ENCODE measurements around the gene TBC1D10B.

The TBC1D10B gene

DNA sequence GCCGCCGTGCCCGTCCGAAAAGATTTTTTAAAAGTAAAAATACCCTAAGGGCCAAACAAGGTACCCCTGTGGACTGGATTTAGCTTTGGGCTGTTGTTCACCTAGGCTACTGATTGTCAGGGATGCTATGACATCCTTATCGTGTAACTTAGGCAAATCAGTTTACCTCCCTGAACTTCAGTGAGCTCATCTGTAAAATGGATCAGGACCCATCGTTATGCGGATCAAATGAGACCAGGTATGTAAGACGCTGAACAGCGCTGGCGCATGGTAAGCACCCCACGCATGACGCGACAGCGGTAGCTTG, 36.5 kb upstream of the TBC1D10B start:
- Histone ChIP-seq H3K9ac (ENCODE audit: low read length) (peak overlapping the region; percentile 70), H4K20me1 (ENCODE audit: insufficient read depth, low read length) (no peaks in the 10 kb centered on the region), H3K27me3 (ENCODE audit: low read depth, low read length) (no peaks in the 10 kb centered on the region), H3K27ac (ENCODE audit: low read length) (no peak overlapping the region), H2AFZ (ENCODE audit: low read depth, low read length) (peak overlapping the region; percentile 83), H3K79me2 (ENCODE audit: low read length) (peaks cover 8% of the 10 kb centered on the region; the same call in 1 of the 2 replicates), H3K36me3 (replicated peaks; ENCODE audit: low read depth, low read length) (peaks cover 6% of the 10 kb centered on the region), H3K4me3 (ENCODE audit: low read length) (peak overlapping the region; percentile 94), H3K4me1 (ENCODE audit: low read length) (peaks cover 19% of the 10 kb centered on the region), H3K9me3 (ENCODE audit: insufficient read depth, low read length) (no peaks in the 10 kb centered on the region), H3K4me2 (ENCODE audit: low read length) (peak overlapping the region; percentile 92)
- TF ChIP-seq, protein P1, sequence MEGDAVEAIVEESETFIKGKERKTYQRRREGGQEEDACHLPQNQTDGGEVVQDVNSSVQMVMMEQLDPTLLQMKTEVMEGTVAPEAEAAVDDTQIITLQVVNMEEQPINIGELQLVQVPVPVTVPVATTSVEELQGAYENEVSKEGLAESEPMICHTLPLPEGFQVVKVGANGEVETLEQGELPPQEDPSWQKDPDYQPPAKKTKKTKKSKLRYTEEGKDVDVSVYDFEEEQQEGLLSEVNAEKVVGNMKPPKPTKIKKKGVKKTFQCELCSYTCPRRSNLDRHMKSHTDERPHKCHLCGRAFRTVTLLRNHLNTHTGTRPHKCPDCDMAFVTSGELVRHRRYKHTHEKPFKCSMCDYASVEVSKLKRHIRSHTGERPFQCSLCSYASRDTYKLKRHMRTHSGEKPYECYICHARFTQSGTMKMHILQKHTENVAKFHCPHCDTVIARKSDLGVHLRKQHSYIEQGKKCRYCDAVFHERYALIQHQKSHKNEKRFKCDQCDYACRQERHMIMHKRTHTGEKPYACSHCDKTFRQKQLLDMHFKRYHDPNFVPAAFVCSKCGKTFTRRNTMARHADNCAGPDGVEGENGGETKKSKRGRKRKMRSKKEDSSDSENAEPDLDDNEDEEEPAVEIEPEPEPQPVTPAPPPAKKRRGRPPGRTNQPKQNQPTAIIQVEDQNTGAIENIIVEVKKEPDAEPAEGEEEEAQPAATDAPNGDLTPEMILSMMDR (IDR thresholded peaks at IDR 0.05; ENCODE audit: low read depth, low read length), result no peak
- TF ChIP-seq EZH2phosphoT487 (IDR thresholded peaks at IDR 0.05; ENCODE audit: low read depth), result no peak

DNA sequence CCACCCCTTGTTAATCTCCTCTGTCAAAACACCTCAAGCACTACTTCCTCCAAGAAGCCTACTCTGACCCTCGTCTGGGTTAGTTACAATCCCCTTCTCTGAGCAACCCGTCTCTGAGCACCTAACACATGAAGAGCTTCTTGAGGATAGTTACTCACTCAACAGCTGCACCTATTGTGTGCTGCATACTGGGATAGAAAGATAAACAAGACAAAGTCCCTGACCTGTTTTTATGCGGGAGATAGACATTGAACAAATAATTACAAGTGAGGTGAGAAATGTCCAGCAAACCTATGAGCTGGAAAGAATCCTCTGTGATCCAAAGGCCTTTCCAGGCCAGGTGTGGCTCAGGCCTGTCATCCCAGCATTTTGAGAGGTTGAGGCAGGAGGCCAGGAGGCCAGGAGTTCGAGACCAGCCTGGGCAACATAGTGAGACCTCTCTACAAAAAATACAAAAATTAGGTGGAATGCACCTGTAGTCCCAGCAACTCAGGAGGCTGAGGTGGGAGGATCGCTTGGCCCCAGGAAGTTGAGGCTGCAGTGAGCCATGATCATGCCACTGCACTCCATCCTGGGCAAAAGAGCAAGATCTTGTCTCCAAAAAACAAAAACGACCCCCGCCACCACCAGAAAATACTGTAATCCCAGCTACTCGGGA, 31.6 kb upstream of the TBC1D10B start:
- Histone ChIP-seq H3K4me1 (ENCODE audit: low read length) (peaks cover 11% of the 10 kb centered on the region; the same call in 1 of the 2 replicates), H3K4me2 (ENCODE audit: low read length) (no peak overlapping the region), H4K20me1 (ENCODE audit: insufficient read depth, low read length) (no peaks in the 10 kb centered on the region), H3K36me3 (replicated peaks; ENCODE audit: low read depth, low read length) (no peaks in the 10 kb centered on the region), H3K27ac (ENCODE audit: low read length) (no peak overlapping the region), H3K9ac (ENCODE audit: low read length) (no peak overlapping the region), H3K9me3 (ENCODE audit: insufficient read depth, low read length) (no peaks in the 10 kb centered on the region), H3K27me3 (ENCODE audit: low read depth, low read length) (no peaks in the 10 kb centered on the region), H2AFZ (ENCODE audit: low read depth, low read length) (no peak overlapping the region), H3K4me3 (ENCODE audit: low read length) (no peak overlapping the region), H3K79me2 (ENCODE audit: low read length) (no peaks in the 10 kb centered on the region)
- TF ChIP-seq, protein P1 (IDR thresholded peaks at IDR 0.05; ENCODE audit: low read depth, low read length), result no peak
- TF ChIP-seq EZH2phosphoT487 (IDR thresholded peaks at IDR 0.05; ENCODE audit: low read depth), result no peak

DNA sequence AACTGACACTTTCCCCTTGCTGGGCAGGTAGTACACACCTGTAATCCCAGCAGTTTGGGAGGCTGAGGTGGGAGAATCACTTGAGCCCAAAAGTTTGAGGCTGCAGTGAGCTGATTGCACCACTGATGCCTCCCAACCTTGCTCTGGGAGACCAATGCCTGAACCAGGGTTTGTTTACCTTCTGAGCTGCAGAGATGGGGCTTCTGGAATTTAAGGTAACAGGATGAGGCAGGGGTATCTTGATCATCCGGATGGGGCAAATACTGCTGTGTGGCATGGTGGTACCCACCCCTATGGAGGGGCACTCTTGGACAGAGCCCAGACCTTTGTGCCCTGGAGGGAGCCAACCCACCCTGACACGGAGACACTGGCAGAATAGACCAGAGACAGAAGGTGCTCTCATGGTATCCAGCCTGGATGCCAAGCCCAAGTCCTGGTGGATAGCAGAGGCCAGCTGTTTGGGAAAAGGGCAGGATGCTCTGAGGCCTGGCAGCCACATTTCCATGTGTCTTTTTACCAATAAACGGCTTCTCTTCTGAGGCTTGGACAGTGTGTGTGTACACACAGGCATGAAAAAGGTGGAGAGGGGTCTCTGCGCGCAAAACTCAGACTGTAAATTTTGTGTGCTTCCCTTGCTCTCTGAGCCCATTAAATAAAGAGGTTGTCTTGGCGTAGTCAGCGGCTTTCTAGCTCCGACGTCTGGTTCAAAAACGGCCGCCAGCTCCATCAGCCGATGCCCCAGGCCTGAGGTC, 29.3 kb upstream of the TBC1D10B start:
- Histone ChIP-seq H3K9me3 (ENCODE audit: insufficient read depth, low read length) (no peaks in the 10 kb centered on the region), H4K20me1 (ENCODE audit: insufficient read depth, low read length) (no peaks in the 10 kb centered on the region), H3K79me2 (ENCODE audit: low read length) (peaks cover 8% of the 10 kb centered on the region), H3K4me1 (ENCODE audit: low read length) (peaks cover 13% of the 10 kb centered on the region), H3K27me3 (ENCODE audit: low read depth, low read length) (no peaks in the 10 kb centered on the region), H3K9ac (ENCODE audit: low read length) (peak overlapping the region; percentile 69), H3K4me2 (ENCODE audit: low read length) (peak overlapping the region; percentile 87), H3K4me3 (ENCODE audit: low read length) (peak overlapping the region; percentile 82), H3K36me3 (replicated peaks; ENCODE audit: low read depth, low read length) (no peaks in the 10 kb centered on the region), H3K27ac (ENCODE audit: low read length) (no peak overlapping the region), H2AFZ (ENCODE audit: low read depth, low read length) (peak overlapping the region; percentile 79; the same call in 1 of the 2 replicates)
- TF ChIP-seq, protein P1 (IDR thresholded peaks at IDR 0.05; ENCODE audit: low read depth, low read length), result no peak
- TF ChIP-seq EZH2phosphoT487 (IDR thresholded peaks at IDR 0.05; ENCODE audit: low read depth), result no peak

DNA sequence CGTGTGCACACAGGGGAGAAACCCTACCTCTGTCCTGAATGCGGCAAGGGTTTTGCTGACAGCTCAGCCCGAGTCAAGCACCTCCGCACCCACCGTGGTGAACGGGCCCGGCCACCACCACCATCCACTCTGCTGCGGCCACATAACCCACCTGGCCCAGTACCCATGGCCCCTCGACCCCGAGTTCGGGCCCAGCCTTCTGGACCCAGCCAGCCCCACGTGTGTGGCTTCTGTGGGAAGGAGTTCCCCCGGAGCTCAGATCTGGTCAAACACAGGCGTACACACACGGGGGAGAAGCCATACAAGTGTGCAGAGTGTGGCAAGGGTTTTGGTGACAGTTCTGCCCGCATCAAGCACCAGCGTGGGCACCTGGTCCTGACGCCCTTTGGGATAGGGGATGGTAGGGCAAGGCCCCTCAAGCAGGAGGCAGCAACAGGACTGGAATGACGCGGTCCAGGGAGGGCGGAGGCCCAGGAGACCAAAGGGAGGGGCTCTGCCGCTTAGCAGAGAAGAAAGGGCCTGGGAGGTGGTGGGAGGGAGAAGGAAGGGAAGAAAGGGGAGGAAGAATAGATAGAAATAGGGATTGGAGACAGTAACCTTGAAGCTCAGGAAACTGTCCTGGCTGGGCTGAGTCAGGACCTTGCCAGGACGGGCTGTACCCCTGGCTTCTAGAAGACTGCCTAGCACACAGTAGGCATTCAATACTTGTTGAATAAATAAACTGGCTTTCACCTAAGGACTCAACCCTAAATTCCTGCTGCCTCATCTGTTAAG, 28.6 kb upstream of the TBC1D10B start:
- H3K4me3 ChIP-seq (ENCODE audit: low read length), result no peak overlapping the region
- no peaks in the 10 kb centered on the region for H3K36me3 ChIP-seq (replicated peaks; ENCODE audit: low read depth, low read length)
- peaks cover 8% of the 10 kb centered on the region for H3K79me2 ChIP-seq (ENCODE audit: low read length)
- H3K4me1 ChIP-seq (ENCODE audit: low read length), result peaks cover 18% of the 10 kb centered on the region
- no peaks in the 10 kb centered on the region for H3K9me3 ChIP-seq (ENCODE audit: insufficient read depth, low read length)
- H3K27ac ChIP-seq (ENCODE audit: low read length), result no peak overlapping the region
- no peak for TF ChIP-seq EZH2phosphoT487 (IDR thresholded peaks at IDR 0.05; ENCODE audit: low read depth)
- TF ChIP-seq, protein P1 (IDR thresholded peaks at IDR 0.05; ENCODE audit: low read depth, low read length), result no peak
- H3K4me2 ChIP-seq (ENCODE audit: low read length), result no peak overlapping the region
- H3K27me3 ChIP-seq (ENCODE audit: low read depth, low read length), result no peaks in the 10 kb centered on the region
- H3K9ac ChIP-seq (ENCODE audit: low read length), result no peak overlapping the region
- no peak overlapping the region for H2AFZ ChIP-seq (ENCODE audit: low read depth, low read length)
- H4K20me1 ChIP-seq (ENCODE audit: insufficient read depth, low read length), result no peaks in the 10 kb centered on the region

Data from OCI-LY3 (cell line).